ENCODE measurements around the gene KRT4.
"Not testable (repeated sequence)": the region's sequence is repeated elsewhere in the genome, so short reads cannot be mapped to it uniquely, and the experiment has no call there.

Gene KRT4

DNA sequence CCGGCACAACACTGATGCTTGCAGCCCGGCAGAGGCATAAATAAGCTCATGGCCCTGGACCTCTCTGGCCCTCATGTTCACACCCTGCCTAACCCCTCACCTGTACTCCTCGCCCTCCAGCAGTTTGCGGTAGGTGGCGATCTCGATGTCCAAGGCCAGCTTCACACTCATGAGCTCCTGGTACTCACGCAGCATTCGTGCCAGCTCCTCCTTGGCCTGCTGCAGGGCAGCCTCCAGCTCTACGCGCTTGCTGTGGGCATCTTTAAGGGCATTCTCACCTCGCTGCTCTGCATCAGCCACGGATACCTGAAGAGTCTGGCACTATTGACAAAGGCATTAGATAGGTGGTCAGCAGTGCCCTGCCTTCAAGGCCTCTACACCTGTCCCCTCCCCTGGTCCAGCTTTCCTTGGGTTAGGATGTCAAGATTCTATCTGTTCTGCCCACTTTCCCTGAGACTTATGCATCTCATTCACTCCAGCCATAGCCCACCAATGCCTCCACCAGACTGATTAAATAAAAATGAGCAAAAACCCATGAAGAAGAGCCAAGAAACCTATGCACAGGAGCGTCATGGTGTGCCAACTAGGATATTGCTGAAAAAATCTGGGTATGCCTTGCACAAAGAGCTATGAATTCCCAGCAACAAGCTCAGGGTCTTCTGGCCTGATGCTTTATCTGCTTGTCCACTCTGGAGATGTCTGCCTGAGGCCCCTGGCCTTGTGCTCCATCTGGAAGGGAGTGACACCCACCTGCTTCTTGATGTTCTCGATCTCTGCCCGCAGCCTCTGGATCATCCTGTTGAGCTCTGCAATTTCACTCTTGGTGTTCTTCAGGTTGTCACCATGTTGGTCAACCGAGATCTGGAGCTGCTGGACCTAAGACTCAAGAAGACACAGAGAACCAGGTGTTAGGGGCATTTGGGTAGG is 6.1 kb downstream of the KRT4 start:
- DNase-seq (ENCODE audit: low read depth): no peak

DNA sequence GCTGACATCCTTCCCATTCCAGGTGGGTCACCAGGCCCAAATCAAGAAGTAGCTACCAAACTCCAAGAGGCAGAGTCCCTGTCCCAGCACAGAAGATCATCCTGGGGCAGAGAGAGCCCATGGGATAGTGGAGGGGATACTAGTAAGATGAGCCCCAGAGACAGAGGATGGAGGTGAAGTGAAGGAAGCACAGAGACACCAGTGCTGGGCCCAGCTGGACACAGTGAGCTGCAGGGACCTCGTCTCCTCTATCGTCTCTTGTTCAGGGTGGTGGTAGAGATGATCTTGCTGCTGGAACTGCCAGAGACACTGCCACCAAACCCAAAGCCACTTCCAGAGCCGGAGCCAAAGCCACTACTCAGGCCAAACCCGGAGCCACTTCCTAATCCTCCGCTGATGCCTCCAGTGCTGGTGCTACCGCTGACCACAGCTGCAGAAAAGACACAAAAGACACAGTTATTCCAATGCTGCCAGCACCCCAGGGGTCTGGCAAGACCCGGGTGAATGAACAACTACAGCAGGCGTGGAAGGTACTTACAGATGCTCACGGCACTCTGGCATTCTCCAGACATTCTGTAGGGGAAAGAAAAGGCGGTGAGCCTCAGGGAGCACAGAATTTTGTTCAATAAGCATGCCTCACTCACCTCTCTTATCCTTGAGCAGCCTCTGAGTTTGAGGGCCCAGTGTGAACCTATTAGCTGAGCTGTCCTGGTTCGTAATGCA is 6.9 kb downstream of the KRT4 start:
- DNase-seq (ENCODE audit: low read depth): no peak

DNA sequence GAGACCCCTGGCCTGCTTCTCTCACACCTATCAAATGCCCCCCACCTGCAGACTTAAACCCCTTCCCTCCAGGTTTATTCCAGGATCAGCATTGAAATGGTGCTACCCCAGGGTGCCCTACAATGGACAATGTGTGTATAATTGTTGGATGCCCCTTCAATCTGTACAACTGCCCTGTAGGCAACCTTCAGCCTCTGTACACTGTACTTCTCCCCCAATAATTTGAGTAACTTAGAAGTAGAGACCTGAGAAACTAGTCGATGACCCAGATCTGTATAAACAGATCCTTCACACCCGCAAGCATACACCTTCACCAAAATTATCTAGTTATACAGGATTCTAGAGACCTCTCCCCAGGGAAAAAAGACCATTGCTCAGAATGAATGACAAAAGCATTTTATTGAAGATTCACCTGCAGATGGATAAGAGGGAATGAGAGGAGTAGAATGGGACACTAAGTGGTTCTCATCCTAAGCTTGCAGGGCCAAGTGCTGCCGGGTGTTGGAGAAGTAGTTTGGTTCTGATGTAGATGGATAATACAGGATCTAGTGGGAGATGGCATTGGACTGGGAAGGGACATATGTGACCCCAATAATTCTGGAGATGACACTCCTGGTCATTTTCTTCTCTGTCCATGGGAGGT is 7.6 kb downstream of the KRT4 start:
- DNase-seq (ENCODE audit: low read depth): no peak

DNA sequence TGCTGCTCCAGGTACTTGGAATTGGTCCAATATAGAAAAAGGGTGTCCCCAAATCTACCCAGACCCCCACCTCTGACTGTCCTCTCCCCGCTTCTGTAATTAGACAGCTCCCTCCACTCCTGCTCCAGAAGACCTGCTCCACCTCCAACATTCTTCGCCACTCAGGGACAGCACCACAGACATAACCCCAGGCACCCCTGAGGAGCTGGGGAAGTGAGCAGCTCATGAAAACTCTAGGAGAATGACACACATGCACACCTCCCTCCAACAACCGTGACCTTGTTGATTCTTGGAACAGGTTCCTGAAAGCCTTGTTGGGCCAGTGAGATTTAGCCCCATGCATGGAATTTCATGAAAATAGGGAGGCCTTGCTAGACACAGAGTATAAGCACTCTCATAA is 8.2 kb downstream of the KRT4 start:
- no peak for DNase-seq (ENCODE audit: low read depth)

DNA sequence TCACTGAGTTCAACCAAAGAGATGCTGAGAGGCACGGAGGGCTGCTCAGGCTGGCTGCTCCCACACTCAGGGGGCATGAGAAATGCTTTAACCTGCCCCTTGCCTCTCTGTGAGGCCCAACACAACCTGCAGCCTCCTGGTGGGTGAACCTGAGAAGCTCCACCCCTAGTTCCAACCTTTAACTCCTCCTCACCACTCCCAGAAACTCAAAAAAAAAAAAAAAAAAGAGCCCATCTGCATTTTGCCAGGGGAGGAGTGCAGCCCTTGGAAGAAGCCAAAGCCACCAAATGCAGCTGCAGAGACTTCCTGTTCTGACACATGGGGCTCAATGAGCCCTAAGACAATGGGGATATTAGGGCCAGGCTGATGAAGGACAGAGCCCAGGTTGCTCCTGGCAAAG is 8.9 kb downstream of the KRT4 start:
- no peak for DNase-seq (ENCODE audit: low read depth)

DNA sequence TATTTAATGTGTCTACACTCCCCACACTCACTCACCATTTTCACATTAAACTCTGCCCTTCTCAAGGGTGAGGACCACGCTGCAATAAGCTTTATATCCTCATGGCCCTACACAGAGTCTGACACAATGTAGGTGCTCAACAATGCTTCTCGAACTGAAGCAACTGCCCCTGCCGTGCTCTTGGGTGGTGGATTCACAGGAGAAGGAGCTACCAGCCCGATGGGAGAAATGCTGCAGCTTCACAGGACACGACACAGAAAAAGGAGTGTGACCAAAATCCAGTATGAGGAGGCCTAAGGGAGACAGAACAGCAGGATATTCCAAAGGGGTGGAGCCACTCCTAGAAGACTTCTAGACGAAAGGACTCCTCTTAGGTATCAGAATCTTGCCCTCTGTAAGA is 11.5 kb downstream of the KRT4 start:
- DNase-seq (ENCODE audit: low read depth): no peak

DNA sequence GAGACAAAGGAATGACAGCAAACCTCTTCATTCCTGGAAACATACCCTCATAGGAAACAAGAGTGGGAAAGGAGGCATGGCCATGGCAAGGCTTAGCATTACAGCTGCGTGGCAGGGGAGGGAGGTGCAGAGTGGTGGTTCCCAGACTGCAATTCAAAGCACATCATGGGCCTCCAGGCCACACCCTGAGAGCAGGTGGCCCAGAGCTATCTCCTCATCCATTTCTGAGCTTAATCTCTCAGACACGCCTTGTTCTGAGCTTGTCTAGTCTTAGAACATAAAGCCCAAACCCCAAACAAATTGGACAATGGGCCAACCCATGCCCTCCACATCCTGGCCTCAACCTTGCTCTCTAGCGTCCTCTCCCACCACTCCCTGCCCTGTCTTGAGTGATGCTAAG is 12.1 kb downstream of the KRT4 start:
- no peak for DNase-seq (ENCODE audit: low read depth)

DNA sequence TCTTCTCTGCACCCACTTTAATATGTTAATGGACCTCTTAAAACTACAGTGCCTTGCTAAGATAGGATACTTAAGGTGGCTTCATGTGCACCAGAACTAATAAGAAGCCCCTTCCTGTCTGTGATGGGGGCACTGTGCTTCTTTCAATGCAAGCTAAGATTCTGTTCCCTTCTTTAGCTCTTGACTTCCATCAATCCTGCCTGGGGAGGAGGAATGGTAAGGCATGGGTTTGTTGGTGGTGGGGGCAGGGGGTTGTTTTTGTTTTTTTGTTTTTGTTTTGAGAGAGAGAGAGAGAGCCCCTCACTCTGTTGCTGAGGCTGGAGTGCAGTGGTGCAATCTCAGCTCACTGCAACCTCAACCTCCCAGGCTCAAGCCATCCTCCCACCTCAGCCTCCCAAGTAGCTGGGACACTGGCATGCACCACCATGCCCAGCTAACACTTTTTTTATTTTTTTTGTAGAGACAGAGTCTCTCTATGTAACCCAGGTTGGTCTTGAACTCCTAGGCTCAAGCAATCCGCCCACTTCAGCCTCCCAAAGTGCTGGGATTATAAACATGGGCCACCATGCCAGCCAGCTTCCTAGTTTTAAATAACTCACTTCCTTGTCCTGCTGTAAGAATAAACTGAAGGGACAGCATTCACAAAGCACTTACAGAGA is 13.5 kb downstream of the KRT4 start:
- DNase-seq (ENCODE audit: low read depth): no peak

DNA sequence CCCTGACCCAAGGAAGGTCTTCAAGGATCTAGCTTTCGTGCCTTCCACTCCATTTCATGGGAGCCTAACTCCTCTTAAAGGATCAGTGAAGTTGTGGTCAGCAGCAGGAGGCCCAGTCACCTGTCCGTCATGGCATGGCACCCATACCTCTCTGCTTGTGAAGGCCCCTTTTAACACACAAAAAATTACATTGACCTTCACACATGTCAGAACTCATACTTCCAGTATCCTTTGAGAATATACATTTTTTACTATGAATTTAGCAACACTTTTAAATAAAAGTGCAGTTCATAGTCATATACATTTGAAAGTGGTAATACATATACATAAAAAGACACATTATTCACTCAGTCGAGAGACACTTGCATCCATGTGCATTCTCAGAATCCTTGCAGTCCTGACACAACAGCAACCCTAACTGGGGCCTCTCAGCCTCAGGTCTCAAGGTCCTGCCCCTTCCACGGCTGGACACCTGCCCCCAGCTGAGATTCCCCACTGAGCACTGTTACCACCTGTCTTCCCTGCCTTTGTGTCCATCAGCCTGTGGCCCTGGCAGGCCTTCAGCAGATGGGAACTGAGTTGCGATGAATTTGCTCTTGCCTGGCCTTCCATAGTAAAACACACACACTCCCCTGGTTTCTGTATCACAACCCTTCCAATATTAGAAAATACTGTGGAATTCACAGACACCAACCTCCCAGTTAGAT is 14.3 kb downstream of the KRT4 start:
- DNase-seq (ENCODE audit: low read depth): no peak

DNA sequence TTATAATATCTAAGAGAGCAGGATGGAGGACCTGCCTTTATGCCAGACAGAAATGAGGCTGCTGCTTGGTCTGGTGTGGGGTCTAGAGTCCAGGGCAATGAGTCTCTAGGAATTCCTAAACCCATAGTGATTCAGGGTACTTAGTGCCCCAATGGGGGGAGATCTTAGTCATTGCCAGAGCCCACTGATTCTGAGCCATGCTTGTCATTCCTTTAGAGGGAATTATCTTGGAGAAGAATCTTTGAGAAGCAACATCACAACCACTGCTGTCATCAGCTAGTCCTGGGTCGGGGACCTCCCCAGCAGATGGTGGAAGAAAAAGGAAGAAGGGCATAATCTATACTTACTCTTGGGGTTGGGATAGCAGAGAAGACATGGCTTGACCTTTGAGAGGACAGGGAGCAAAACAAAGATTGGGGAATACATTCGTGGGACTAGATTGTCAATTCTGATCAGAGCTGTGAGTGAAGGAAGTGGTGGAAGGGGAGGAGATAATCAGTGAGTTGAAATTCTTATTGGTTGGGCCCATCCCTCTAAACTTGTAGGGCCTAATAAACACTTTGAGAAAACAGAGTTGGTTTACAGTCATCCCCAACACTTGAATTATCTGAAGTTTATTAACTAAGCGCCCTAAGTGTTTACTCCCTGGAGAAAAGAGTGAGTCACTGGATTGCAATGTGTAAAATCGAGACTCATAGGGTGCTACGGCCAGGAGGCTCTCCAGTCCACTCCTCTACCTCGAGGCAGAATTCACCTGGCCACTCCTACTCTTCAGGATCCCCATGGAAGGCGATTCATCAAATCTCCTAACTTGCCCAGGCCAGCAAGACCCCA is 15.0 kb downstream of the KRT4 start:
- DNase-seq (ENCODE audit: low read depth): no peak

DNA sequence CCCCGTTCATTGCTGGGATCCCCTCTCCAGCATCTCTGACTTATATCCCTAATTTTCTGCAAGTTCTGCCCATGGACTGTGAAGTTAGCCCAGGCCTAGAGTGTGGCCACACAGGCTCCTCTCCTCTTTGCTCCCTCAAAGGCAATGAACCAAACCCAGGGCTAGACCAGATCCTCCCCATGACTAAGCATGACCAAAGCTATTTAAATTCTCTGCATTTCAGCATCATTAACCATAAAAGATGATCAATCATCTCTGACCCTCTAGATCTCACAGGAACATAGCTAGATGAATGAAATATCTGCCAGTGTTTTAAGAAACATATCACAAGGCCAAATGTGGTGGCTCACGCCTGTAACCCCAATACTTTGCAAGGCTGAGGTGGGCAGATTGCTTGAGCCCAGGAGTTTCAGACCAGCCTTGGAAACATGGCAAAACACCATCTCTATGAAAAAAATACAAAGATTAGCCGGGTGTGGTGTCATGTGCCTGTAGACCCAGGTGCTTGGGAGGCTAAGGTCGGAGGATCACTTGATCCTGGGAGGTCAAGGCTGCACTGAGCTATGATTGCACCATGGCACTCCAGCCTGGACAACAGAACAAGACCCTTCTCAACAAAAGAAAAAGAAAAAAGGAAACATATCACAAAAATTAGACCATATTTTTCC is 15.8 kb downstream of the KRT4 start:
- no peak for DNase-seq (ENCODE audit: low read depth)

DNA sequence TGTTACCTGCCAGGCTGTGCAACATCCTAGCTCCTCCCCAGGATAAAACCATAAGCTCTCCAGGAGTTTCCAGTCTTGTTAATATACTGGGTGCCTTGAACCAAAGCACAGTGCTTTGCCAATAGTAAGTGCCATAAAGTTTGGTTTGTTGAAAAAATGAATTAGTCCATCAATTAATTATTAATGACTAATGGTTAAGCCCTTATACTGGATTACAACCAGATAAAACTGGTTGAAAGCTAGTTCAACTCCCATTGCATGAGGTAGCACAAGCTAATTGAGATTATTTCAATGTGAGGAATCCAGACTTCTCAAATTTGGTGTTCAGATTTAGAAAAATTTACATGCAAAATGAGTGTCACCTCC is 16.4 kb downstream of the KRT4 start:
- DNase-seq (ENCODE audit: low read depth): no peak

DNA sequence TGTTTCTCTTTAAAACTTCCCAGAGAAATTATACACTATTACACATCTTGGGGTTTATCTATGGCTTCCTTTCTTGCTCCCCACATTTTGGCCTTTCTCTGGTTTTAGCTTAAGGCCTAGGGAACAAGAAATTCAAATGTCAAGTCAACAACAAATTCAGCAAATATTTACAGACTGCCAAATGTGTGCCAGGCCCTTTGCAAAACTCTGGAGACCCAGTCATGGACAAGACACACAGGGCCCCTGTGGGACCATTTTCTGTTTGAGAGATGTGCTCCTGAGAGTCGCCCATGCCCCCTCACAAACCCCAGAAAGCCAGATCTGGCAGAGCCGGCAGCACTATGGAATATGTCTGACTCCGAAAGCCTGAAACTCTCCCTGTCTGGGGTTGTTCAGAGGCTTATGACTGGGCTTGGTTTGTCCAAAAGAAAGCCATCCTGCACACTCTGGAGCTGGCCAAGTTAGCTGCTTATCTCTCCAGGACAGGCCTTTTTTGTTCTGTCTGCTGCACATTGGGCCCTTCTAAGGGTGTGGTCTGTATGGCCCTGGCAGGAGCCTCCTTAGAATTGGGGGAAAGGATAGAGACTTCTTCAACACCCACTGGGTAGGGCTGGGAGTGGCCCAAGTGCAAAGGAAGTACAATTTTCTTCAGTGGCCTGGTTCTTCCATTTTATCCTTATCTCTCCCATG is 16.9 kb downstream of the KRT4 start:
- no peak for DNase-seq (ENCODE audit: low read depth)

DNA sequence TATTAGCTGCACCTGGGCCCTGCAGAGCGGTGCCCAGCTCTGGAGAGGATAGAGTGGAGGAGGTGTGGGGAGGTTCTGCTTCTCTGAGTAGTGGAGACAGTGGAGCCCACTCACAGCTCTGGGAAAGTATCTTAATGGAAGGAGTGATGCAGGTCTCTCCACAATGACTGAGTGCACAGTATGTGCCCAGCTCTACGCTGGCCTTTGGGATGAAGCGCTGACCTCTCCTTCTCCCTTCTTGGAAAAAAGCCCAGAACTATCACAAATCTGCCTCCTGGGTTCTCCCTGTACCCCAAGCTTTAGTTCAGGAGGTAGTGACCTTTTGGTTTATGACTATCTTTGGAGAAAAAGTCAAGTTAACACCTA is 17.5 kb downstream of the KRT4 start:
- DNase-seq (ENCODE audit: low read depth): no peak

DNA sequence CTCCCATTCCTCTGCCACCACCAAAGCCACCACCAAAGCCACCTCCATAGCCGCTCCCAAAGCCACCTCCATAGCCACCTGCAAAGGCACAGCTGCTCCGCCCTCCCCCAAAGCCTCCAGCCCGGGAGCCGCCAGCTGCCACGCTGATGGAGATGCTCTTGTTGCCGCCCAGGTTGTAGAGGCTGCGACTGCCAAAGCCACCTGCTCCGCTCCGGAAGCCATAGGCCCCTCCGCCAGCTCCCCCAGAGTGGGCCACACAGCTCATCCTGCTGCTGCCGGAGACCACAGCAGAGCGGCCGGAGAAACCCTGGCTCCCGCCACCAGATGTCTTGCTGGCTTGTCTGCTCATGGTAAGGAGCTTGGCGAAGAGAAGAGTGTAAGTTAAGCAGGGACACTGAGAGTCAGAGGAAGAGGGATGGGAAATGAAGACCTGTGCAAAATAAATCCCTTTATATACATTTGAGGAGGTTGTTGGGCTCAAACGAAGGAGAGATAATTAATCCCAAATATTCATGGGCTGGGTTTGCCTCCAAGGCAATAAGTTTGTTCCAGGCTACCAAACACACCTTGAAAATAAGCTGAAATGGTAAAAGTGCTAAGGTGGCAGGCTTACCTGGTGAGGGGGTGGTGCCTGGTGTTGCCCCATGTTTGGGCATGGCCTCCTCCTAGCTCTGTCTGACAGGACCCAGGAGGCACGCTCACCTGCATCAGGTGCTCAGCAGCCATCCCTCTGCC is 18.1 kb downstream of the KRT4 start, which contains the start of gene KRT3:
KRT3 (minus strand) TSS at position 424 of the 735 bp plus-strand sequence; CDS start at position 349, 75 bp downstream.
- no peak for DNase-seq (ENCODE audit: low read depth)

DNA sequence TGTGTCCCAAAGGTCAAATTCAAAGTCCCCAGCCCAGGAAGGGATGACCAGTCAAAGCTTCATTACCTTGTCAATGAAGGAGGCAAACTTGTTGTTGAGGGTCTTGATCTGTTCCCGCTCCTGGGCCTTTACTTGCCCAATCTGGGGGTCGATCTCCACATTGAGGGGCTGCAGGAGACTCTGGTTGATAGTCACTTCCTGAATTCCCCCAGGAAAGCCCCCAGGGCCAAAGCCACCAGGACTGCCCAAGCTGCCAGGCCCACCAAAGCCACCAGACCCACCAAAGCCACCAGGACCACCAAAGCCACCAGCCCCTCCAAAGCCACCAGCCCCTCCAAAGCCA is 18.6 kb downstream of the KRT4 start:
- DNase-seq (ENCODE audit: low read depth): not testable (repeated sequence)

DNA sequence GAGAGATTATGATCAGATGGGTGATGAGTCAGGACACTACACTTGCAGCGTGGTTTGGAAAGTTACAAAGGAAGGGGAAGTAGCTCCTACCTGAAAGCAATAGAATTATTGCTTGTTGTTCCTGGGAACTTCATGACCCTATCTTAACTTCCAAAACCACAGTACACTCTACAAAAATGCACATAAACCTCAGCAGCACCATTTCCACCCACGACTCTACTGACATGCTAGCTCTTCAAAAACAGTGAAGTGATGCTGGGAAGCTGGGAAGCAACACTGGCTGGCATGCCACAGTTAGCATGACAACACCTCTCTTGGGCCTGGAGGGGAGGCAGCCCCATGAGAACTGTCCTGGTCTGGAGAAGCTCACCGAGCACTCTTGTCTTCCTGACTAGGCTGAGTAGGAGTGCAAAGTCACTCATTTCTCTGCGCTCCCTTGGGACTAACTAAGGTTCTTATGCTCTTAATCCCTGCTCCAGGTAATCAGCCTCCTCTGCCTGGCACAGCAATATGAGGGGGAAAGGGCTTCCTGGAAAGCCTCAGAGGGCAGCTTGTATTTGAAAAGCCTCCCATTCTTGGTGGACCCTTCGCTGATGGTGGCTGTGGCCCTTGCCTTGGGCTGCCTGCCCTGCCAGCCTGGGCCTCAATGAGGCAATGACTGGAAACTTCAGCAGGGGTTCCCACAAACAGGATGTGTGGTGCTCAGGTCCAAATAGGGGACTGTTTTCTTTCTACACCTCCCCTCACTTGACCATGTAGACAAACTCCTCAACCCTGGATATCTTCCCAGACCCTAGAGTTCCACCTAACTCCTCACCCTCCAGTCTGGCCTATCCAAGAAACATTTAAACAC is 19.2 kb downstream of the KRT4 start:
- DNase-seq (ENCODE audit: low read depth): no peak

All from stimulated activated CD8-positive, alpha-beta memory T cell treated with anti-CD3 and anti-CD28 coated beads, Interleukin-7, amount 100 ng/mL, for 24 hours (primary cell).